ENCODE results near the gene PIK3CG.
"Not testable (repeated sequence)": the region's sequence is repeated elsewhere in the genome, so short reads cannot be mapped to it uniquely, and the experiment has no call there.

Gene PIK3CG

DNA sequence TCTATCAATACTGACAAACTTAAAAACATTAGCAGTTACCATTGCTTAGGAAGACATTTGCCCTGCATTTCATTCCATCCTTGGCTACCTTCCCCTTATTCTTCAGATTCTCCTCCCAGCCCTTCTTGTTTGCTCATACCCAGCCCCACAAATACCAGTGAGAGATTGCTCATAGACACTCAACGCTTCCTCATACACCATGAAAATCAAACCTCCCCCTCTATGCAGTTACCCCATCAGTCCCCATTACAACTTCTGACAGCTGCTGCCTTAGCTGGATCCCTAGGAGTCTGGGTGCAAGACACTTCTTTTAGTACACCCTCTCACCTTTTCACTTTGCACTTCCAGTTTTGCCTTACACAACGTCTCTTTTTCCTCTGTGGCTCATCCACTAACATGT, 28.3 kb upstream of the PIK3CG start:
- no peaks in the 10 kb centered on the region for H3K4me1 ChIP-seq (ENCODE audit: control insufficient read depth in 5 of 5, insufficient read depth in 5 of 5, low read length in 5 of 5)
- no peak overlapping the region for H3K9ac ChIP-seq (ENCODE audit: low read length in 5 of 5)
- H3K4me3 ChIP-seq (ENCODE audit: low read depth in 1 of 5, low read length in 5 of 5) = no peak overlapping the region
- no peaks in the 10 kb centered on the region for H3K27me3 ChIP-seq (ENCODE audit: control insufficient read depth in 5 of 5, insufficient read depth in 4 of 5, low read length in 5 of 5)
- H3K9me3 ChIP-seq (ENCODE audit: control insufficient read depth in 5 of 5, low read length in 5 of 5) = no peaks in the 10 kb centered on the region
- no peaks in the 10 kb centered on the region for H3K36me3 ChIP-seq (ENCODE audit: control insufficient read depth in 5 of 5, insufficient read depth in 5 of 5, low read length in 5 of 5)
- H3K27ac ChIP-seq (ENCODE audit: low read depth, low read length) = no peak overlapping the region

DNA sequence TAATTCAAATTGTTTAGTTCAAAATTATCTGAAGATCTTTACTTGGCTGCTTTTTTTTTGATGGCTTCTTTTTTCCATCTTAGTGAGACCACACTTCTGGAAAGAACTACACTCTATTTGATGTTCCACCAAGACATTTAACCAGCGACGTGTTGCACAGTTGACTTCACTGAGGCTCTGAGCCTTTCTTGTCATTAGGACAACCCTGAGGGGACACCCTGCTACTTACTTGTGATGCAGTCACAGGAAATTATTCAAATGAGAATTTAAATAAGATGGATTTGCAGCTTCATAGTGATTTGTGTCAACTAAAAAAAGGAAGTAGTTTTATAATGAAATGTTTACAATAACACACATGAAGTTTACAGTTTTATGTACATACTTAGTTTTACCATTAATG, 25.6 kb upstream of the PIK3CG start:
- Histone ChIP-seq H3K36me3 (ENCODE audit: control insufficient read depth in 5 of 5, insufficient read depth in 5 of 5, low read length in 5 of 5) (no peaks in the 10 kb centered on the region), H3K4me1 (ENCODE audit: control insufficient read depth in 5 of 5, insufficient read depth in 5 of 5, low read length in 5 of 5) (no peaks in the 10 kb centered on the region), H3K9me3 (ENCODE audit: control insufficient read depth in 5 of 5, low read length in 5 of 5) (no peaks in the 10 kb centered on the region), H3K4me3 (ENCODE audit: low read depth in 1 of 5, low read length in 5 of 5) (no peak overlapping the region), H3K27ac (ENCODE audit: low read depth, low read length) (no peak overlapping the region), H3K9ac (ENCODE audit: low read length in 5 of 5) (no peak overlapping the region), H3K27me3 (ENCODE audit: control insufficient read depth in 5 of 5, insufficient read depth in 4 of 5, low read length in 5 of 5) (peaks cover 0 to 5% (median 0%) of the 10 kb centered on the region in 5 donors)

DNA sequence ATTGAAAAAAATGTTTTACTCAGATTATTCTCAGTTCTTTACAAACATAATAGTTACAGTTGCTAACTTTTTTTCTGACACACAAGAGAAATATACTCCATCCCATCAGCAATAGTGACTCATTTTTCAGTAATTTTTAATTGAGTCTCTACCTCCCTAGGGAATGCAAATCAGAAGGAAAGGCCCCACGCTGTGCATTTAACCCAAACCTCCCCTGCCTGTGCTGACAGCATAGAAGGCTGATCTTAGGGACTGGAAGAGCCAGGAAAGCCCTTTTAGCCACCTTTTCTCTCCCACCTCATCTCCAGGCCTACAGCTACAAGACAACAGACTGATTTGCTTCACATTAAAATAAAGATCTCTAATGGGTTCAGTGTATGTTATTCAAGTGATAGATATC, 24.7 kb upstream of the PIK3CG start:
- Histone ChIP-seq H3K9me3 (ENCODE audit: control insufficient read depth in 5 of 5, low read length in 5 of 5) (no peaks in the 10 kb centered on the region), H3K27ac (ENCODE audit: low read depth, low read length) (no peak overlapping the region), H3K27me3 (ENCODE audit: control insufficient read depth in 5 of 5, insufficient read depth in 4 of 5, low read length in 5 of 5) (peaks cover 0 to 6% (median 0%) of the 10 kb centered on the region in 5 donors), H3K4me3 (ENCODE audit: low read depth in 1 of 5, low read length in 5 of 5) (no peak overlapping the region), H3K36me3 (ENCODE audit: control insufficient read depth in 5 of 5, insufficient read depth in 5 of 5, low read length in 5 of 5) (no peaks in the 10 kb centered on the region), H3K4me1 (ENCODE audit: control insufficient read depth in 5 of 5, insufficient read depth in 5 of 5, low read length in 5 of 5) (no peaks in the 10 kb centered on the region), H3K9ac (ENCODE audit: low read length in 5 of 5) (no peak overlapping the region)

DNA sequence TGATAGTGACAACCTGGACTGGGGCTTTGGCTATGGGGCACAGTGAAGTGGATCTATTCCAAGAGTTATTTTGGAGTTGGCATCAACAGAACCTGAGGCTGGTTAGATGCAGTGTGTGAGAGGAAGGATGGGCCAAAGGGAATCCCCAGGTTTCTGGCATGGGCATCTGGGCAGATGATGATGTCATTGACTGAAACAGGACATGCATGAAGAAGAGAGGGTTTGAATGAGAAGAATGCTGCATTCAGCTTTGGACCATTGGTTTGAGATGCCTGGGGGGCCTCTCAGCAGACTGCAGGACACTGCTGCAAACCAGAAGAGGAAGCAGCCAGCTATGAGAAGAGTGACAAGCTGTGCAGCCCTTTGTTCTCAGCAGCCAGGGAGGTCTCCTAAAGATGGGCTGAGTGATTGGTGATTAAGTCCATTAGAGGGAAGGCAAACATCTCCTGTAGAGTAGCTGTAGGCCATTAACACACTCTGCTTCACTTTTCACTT, 23.1 kb upstream of the PIK3CG start:
- peaks cover 0 to 6% (median 0%) of the 10 kb centered on the region in 5 donors for H3K27me3 ChIP-seq (ENCODE audit: control insufficient read depth in 5 of 5, insufficient read depth in 4 of 5, low read length in 5 of 5)
- H3K4me1 ChIP-seq (ENCODE audit: control insufficient read depth in 5 of 5, insufficient read depth in 5 of 5, low read length in 5 of 5) = no peaks in the 10 kb centered on the region
- H3K9ac ChIP-seq (ENCODE audit: low read length in 5 of 5) = no peak overlapping the region
- no peak overlapping the region for H3K4me3 ChIP-seq (ENCODE audit: low read depth in 1 of 5, low read length in 5 of 5)
- no peaks in the 10 kb centered on the region for H3K9me3 ChIP-seq (ENCODE audit: control insufficient read depth in 5 of 5, low read length in 5 of 5)
- H3K27ac ChIP-seq (ENCODE audit: low read depth, low read length) = no peak overlapping the region
- H3K36me3 ChIP-seq (ENCODE audit: control insufficient read depth in 5 of 5, insufficient read depth in 5 of 5, low read length in 5 of 5) = no peaks in the 10 kb centered on the region

DNA sequence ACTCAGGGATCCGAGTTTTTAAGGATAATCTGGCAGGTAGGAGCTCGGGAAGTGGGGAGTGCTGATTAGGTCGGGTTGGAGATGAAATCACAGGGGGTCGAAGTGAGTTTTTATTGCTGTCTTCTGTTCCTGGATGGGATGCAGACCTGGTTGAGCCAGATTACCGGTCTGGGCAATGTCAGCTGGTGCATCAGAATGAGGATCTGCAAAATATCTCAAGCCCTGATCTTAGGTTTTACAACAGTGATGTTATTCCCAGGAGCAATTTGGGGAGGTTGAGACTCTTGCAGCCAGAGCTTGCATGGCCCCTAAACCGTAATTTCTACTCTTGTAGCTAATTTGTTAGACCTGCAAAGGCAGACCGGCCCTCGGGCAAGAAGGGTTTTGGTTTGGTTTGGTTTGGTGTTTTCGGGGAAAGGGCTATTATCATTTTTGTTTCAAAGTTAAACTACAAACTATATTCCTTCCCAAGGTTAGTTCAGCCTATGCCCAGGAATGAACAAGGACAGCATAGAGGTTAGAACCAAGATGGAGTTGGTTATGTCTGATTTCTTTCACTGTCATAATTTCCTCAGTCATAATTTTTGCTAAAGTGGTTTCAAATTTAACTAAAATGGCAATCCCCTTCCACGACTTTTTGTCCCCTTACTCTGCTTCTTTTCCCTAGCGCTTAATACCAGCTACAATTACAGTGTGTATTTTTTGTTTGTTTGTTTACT, 20.6 kb upstream of the PIK3CG start:
- Histone ChIP-seq H3K4me1 (ENCODE audit: control insufficient read depth in 5 of 5, insufficient read depth in 5 of 5, low read length in 5 of 5) (no peaks in the 10 kb centered on the region), H3K27me3 (ENCODE audit: control insufficient read depth in 5 of 5, insufficient read depth in 4 of 5, low read length in 5 of 5) (peaks cover 0 to 6% (median 0%) of the 10 kb centered on the region in 5 donors), H3K9ac (ENCODE audit: low read length in 5 of 5) (no peak overlapping the region), H3K9me3 (ENCODE audit: control insufficient read depth in 5 of 5, low read length in 5 of 5) (no peaks in the 10 kb centered on the region), H3K36me3 (ENCODE audit: control insufficient read depth in 5 of 5, insufficient read depth in 5 of 5, low read length in 5 of 5) (no peaks in the 10 kb centered on the region), H3K27ac (ENCODE audit: low read depth, low read length) (no peak overlapping the region), H3K4me3 (ENCODE audit: low read depth in 1 of 5, low read length in 5 of 5) (no peak overlapping the region)

DNA sequence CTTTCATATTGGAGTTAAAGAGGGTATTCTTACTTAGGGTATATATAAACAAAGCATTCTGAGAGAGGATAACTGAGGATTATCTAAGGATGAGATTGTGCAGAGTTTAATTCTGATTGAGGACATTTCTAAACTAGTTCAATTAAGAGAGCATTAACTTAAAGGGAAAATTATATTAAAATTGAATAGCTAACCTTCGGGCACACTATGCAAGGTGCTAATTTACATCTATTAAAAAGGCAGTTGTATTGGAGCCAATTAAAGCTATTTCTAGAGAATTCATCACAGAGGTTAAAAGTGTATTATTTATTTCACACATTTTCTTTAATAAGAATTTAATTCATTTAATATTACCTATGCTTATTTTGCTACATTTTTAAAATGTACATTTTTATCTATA, 17.0 kb upstream of the PIK3CG start:
- Histone ChIP-seq H3K36me3 (ENCODE audit: control insufficient read depth in 5 of 5, insufficient read depth in 5 of 5, low read length in 5 of 5) (no peaks in the 10 kb centered on the region), H3K9ac (ENCODE audit: low read length in 5 of 5) (no peak overlapping the region), H3K4me1 (ENCODE audit: control insufficient read depth in 5 of 5, insufficient read depth in 5 of 5, low read length in 5 of 5) (no peaks in the 10 kb centered on the region), H3K9me3 (ENCODE audit: control insufficient read depth in 5 of 5, low read length in 5 of 5) (no peaks in the 10 kb centered on the region), H3K4me3 (ENCODE audit: low read depth in 1 of 5, low read length in 5 of 5) (no peak overlapping the region), H3K27ac (ENCODE audit: low read depth, low read length) (no peak overlapping the region), H3K27me3 (ENCODE audit: control insufficient read depth in 5 of 5, insufficient read depth in 4 of 5, low read length in 5 of 5) (peaks cover 0 to 6% (median 0%) of the 10 kb centered on the region in 5 donors)

DNA sequence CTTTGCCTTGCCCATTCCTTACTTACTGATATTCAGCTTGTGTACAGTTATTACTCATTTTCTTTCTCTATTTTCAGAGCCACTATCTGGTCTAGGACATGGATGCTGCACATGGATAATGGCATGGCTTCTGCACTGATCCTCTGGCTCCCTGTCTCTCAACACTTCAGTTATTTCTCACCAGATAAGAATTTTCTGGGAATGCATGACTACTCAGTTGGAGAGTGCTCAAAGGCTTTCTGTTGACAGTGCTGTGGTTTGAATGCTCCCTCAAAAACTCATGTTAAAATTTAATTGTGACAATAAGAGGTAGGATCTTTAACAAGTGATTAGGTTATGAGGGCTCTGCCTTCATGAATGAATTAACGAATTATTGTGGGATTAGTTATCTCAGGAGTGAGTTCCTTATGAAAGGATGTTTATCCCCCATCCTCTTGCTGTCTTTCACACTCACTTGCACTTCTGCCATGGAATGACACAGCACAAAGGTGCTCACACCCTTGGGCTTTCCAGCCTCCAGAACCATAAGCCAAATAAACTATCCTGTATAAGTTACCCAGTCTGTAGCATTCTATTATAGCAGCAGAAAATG, 16.1 kb upstream of the PIK3CG start:
- H3K4me3 ChIP-seq (ENCODE audit: low read depth in 1 of 5, low read length in 5 of 5) = no peak overlapping the region
- H3K4me1 ChIP-seq (ENCODE audit: control insufficient read depth in 5 of 5, insufficient read depth in 5 of 5, low read length in 5 of 5) = no peaks in the 10 kb centered on the region
- no peaks in the 10 kb centered on the region for H3K36me3 ChIP-seq (ENCODE audit: control insufficient read depth in 5 of 5, insufficient read depth in 5 of 5, low read length in 5 of 5)
- no peak overlapping the region for H3K9ac ChIP-seq (ENCODE audit: low read length in 5 of 5)
- H3K9me3 ChIP-seq (ENCODE audit: control insufficient read depth in 5 of 5, low read length in 5 of 5) = no peaks in the 10 kb centered on the region
- no peak overlapping the region for H3K27ac ChIP-seq (ENCODE audit: low read depth, low read length)
- H3K27me3 ChIP-seq (ENCODE audit: control insufficient read depth in 5 of 5, insufficient read depth in 4 of 5, low read length in 5 of 5) = peaks cover 0 to 6% (median 0%) of the 10 kb centered on the region in 5 donors

DNA sequence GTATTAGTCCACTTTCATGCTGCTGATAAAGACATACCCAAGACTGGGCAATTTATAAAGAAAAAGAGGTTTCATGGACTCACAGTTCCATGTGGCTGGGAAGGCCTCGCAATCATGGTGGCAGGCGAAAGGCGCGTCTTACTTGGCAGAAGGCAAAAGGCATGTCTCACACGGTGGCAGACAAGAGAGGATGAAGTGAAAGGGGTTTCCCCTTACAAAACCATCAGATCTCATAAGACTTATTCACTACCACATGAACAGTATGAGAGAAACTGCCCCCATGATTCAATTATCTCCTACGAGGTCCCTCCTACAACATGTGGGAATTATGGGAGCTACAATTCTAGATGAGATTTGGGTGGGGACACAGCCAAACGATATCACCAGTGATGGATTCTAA, 13.4 kb upstream of the PIK3CG start:
- not testable (repeated sequence) for H3K4me3 ChIP-seq (ENCODE audit: low read depth in 1 of 5, low read length in 5 of 5); H3K9ac ChIP-seq (ENCODE audit: low read length in 5 of 5); H3K27ac ChIP-seq (ENCODE audit: low read depth, low read length); H3K27me3 ChIP-seq (ENCODE audit: control insufficient read depth in 5 of 5, insufficient read depth in 4 of 5, low read length in 5 of 5); H3K36me3 ChIP-seq (ENCODE audit: control insufficient read depth in 5 of 5, insufficient read depth in 5 of 5, low read length in 5 of 5); H3K4me1 ChIP-seq (ENCODE audit: control insufficient read depth in 5 of 5, insufficient read depth in 5 of 5, low read length in 5 of 5); H3K9me3 ChIP-seq (ENCODE audit: control insufficient read depth in 5 of 5, low read length in 5 of 5)

DNA sequence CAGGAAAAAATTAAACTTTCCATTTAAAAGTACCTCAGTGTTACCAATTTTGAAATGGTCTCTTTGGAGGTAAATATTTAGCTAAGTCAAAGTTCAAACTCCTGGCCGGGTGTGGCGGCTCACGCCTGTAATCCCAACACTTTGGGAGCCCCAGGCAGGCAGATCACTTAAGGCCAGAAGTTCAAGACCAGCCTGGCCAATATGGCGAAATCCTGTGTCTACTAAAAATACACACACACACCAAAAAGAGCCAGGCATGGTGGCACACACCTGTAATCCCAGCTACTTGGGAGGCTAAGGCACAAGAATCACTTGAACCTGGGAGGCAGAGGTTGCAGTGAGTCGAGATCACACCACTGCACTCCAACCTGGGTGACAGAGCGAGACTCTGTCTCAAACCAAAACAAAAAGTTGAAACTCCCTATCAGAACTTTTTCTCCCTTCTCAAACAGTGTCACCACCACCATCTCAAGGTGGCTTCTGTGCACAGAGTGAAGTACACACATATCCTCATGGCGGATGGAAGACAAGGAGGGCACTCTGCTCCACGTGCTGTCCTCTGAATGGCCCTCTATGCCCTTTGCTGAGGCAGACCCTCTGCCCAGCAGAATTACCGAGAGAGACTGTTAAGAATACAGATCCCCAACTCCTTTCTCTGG, 11.7 kb upstream of the PIK3CG start:
- Histone ChIP-seq H3K36me3 (ENCODE audit: control insufficient read depth in 5 of 5, insufficient read depth in 5 of 5, low read length in 5 of 5) (no peaks in the 10 kb centered on the region), H3K9me3 (ENCODE audit: control insufficient read depth in 5 of 5, low read length in 5 of 5) (peaks cover 0 to 5% (median 2%) of the 10 kb centered on the region in 5 donors), H3K4me3 (ENCODE audit: low read depth in 1 of 5, low read length in 5 of 5) (no peak overlapping the region), H3K9ac (ENCODE audit: low read length in 5 of 5) (no peak overlapping the region), H3K27me3 (ENCODE audit: control insufficient read depth in 5 of 5, insufficient read depth in 4 of 5, low read length in 5 of 5) (no peaks in the 10 kb centered on the region), H3K4me1 (ENCODE audit: control insufficient read depth in 5 of 5, insufficient read depth in 5 of 5, low read length in 5 of 5) (no peaks in the 10 kb centered on the region), H3K27ac (ENCODE audit: low read depth, low read length) (no peak overlapping the region)

DNA sequence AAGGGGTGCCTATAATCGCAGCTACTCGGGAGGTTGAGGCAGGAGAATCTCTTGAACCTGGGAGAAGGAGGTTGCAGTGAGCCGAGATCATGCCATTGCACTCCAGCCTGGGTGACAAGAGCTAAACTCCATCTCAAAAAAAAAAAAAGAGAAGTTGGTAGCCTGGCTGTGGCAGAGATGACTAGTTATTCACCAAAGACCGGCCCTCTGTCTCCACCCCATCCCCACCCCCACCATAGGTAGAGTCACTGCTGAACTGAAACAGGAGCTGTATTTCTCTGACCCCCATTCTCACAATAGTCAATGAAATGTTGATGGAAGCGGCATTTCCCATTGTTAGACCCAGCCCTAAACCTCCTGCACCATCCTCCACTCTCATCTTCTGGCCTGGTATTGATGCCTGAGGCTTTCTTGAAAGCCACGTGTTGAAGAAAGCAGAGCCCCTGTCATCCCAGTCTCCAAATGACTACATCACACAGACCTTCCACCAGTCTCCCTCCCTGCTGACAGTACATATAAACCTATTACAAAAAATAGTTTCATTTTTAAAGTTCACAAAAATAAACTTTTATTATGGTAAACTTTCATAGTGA, 9.4 kb upstream of the PIK3CG start:
- Histone ChIP-seq H3K36me3 (ENCODE audit: control insufficient read depth in 5 of 5, insufficient read depth in 5 of 5, low read length in 5 of 5) (no peaks in the 10 kb centered on the region), H3K9me3 (ENCODE audit: control insufficient read depth in 5 of 5, low read length in 5 of 5) (peaks cover 0 to 12% (median 10%) of the 10 kb centered on the region in 5 donors), H3K27ac (ENCODE audit: low read depth, low read length) (no peak overlapping the region), H3K27me3 (ENCODE audit: control insufficient read depth in 5 of 5, insufficient read depth in 4 of 5, low read length in 5 of 5) (no peaks in the 10 kb centered on the region), H3K9ac (ENCODE audit: low read length in 5 of 5) (no peak overlapping the region), H3K4me1 (ENCODE audit: control insufficient read depth in 5 of 5, insufficient read depth in 5 of 5, low read length in 5 of 5) (peaks cover 0 to 17% (median 15%) of the 10 kb centered on the region in 5 donors), H3K4me3 (ENCODE audit: low read depth in 1 of 5, low read length in 5 of 5) (no peak overlapping the region)
